GM12874 (cell line): ENCODE measurements around the gene DNLZ.

ENCODE experiments used
- TF ChIP-seq, protein P1 (sequence below): IDR thresholded peaks from 2 replicates; pipeline ENCODE4 v1.5.1; 2011; ENCODE audit warnings: low read depth, mild to moderate bottlenecking, control low read depth, low read length, moderate library complexity; ENCODE audit not compliant: insufficient read depth

DNLZ gene

DNA sequence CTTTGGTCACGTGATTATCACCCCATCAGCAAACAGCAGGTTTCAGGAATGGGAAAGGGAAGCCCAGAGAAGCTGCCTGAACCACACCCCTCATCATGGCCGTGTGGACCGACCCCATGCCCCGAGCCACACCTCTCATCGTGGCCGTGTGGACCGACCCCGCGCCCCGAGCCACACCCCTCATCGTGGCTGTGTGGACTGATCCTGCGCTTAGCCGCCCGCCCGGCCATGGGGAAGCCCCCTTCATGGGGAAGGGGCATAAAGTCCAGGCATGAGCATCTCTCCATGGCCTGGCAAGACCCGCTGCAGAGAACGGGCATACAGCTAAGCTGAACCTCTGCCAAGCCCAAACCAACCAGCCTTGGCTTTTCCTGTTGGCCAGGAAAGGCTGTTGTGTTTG, 30.0 kb upstream of the DNLZ start:
- TF ChIP-seq, protein P1, sequence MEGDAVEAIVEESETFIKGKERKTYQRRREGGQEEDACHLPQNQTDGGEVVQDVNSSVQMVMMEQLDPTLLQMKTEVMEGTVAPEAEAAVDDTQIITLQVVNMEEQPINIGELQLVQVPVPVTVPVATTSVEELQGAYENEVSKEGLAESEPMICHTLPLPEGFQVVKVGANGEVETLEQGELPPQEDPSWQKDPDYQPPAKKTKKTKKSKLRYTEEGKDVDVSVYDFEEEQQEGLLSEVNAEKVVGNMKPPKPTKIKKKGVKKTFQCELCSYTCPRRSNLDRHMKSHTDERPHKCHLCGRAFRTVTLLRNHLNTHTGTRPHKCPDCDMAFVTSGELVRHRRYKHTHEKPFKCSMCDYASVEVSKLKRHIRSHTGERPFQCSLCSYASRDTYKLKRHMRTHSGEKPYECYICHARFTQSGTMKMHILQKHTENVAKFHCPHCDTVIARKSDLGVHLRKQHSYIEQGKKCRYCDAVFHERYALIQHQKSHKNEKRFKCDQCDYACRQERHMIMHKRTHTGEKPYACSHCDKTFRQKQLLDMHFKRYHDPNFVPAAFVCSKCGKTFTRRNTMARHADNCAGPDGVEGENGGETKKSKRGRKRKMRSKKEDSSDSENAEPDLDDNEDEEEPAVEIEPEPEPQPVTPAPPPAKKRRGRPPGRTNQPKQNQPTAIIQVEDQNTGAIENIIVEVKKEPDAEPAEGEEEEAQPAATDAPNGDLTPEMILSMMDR = no peak

DNA sequence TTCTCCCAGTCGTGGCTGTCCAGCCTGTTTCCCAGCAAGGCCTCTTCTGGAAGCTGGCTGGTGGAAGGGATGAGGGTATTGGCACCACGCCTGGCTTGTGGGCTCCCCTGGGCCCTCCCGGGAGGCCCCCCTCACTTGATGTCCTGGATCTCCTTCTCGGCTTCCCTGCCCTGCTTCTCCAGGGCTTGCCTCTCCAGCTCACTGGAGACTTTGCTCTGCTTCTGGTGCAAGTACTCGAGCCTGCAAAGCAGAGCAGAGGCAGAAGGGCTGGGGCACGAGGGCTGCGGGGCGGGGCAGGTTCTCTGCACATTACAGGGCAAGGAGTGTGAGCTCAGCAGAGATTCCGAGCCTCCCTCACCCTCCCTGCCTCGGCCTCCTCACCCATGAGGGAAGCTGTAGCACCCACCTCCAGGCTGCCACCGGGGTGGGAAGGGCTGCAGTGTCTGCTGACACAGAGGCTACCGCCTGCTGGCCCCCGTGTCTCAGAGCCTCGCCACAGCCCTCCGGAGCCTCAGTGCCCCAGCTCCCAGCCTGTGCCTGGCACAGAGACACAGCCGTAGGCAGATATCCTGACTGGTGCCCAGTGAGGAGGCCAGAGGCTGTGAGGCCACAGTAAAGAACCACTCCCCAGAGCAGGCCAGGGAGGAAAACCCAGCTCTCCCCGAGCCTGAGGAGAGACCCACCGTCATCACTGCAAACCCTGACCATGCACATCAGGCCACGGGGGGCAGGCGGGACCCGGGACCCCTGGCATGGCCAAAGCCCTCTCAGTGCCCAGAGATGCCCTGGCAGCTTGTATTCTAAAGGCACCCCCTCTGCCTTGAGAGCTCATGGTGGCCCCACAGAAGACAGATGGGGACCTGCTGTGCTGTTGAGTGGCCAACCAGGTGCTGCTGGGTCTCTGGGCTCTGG, 29.2 kb upstream of the DNLZ start:
- TF ChIP-seq, protein P1 = no peak

DNA sequence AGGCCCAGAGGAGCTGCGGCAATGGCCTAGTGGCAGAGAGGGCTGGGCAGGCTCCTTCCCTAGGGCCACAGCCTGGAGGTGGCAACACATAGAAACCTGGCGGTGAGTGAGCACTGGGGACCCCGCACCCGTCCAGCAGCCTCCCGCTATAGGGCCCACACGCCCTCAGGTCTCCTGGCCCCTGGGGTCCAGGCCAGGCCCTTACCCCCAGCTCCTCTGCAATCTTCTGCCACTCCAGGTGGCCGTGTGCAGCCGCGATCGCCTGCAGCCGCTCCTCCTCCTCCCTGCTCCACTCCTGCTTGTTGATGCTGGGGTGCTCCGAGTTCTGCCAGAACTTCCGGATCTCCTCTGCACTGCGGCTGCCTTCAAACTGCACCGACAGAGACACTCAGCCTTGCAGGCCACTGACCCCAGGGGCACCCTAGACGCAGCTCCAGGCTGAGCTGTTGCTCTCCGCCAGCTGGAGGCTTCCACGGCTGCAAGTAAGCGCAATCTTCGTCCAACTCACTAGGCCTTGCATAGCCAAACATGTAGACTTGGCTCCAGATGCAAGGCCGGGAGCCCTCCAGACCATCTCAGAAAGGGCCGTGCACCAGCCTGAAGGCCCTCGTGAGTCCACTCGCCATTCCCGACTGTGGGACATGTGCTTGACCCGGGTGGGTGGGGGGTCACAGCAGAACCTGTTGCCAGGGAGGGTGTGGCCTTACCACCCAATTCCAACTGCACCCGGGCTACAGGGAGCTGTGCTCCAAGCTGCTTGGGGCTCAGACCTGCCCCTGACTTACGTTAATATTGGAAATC, 28.4 kb upstream of the DNLZ start:
- TF ChIP-seq, protein P1 = no peak

DNA sequence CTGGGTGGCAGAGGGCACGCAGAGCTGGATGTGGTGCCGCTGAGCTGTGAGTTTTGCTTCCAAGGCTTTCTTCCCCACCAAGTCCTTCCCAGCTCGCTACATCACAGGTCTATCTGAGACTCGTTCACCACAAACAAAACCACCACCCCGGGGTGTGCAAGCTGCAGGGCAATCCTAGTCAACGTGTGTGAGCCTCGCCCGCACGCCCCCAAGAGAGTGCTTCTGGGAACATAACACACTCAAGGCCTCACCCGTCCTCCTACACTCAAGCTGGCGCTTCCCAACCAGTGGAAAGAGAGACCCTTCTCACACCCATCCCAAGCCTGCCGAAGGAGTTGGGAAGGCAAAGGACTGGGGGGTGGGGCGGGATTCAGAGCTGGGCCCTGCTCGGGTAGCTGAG, 25.9 kb upstream of the DNLZ start:
- TF ChIP-seq, protein P1 = no peak

DNA sequence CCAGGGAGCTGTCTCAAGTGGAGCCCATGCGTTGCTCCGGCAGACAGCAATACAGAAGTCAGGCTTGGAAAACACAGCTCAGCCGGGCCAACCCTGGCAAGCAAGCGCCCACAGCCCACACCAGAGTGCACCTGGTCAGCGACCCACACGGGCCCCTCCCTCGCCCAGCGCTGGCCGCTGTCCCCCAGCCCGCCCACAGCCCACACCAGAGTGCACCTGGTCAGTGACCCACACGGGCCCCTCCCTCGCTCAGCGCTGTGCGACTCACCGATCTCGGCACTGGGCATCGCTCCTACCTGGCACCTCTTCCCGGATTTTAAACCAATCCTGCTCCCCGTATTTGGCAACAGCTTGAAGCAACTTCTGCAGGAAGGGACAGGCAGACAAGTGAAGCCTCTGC, 23.7 kb upstream of the DNLZ start:
- TF ChIP-seq, protein P1 = no peak

DNA sequence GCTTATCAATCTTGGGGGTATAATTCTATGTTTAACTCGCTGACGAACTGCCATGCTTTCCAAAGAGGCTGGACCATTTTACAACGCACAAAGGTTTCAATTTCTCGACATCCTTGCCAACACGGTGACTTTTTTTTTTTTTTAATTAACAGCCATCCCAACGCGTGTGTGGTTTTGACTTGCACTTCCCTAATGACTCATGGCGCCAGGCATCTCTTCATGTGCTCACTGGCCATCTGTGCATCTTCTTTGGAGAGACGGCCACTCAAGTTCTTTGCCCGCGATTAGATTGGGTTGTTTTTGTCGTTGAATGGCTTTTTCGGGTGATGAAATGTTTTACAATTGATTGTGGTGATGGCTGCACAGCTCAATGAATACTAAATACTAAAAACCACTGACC, 22.5 kb upstream of the DNLZ start:
- TF ChIP-seq, protein P1 = no peak

DNA sequence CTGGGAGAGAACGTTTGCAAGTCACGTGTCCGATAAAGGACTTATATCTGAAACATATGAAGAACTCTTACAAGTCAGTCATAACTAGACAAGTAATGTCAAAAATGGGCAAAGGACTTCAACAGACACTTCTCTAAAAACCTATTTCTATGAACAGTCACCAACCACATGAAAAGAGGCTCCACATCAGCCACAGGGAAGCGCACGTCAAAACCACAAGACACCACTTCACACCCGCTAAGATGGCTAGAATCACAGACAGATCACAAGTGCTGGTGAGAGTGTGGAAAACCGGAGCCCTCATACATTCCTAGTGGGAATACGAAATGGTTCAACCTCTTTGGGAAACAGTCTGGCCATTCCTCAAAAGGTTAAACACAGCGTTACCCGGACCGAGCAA, 21.5 kb upstream of the DNLZ start:
- TF ChIP-seq, protein P1 = no peak
